ENCODE measurements around the gene PRDM13. TPM values are rescaled to one million over a fixed set of nuclear protein-coding genes. Genes with fewer than 3 reads are reported as not detected.
"Not testable (repeated sequence)": the region's sequence is repeated elsewhere in the genome, so short reads cannot be mapped to it uniquely, and the experiment has no call there.

Gene PRDM13
- total RNA-seq, 1 donor from 2014 or later = not detected

DNA sequence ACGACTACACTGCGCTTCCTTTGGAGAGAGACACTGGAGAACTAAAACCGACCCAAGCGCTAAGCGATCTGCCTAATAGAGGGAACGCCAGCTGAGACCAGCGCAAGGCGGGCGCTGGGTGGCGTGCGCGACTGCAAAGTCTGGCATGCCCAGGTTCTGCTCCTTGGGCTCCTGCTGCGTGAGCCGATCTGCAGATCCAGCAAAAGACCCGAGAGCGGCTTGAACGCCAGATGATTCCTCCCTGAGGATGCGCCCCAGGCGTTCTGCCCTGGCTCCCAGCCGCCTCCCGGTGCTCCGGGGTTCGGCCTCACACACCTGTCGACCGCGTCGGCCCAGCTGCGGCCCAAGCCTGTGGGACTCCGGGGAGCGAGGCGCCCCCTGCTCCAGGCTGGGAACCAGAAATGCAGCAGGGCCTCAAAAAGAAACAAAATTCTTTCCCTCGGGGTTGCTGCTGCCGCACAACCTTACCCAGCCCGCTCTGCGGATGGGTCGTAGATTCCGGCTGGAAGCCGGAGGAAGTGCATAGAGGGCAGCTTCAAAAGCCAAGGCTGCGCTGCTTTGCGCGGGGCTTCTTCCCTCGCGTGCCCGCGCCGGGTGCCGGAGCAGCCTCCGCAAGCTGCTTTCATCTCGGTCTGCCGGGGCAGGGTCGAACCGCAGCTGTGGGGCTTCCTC is 17.9 kb upstream of the PRDM13 start:
- H3K27ac ChIP-seq (ENCODE audit: low read depth, low read length) = no peak overlapping the region
- peak overlapping the region; percentile 56 to 78 (median 74) for H3K4me3 ChIP-seq (ENCODE audit: low read length in 3 of 3)
- H3K4me1 ChIP-seq (ENCODE audit: control insufficient read depth in 3 of 3, insufficient read depth in 3 of 3, low read length in 3 of 3) = peaks cover 14 to 23% (median 22%) of the 10 kb centered on the region in 3 donors
- no peaks in the 10 kb centered on the region for H3K36me3 ChIP-seq (ENCODE audit: control insufficient read depth in 3 of 3, insufficient read depth in 3 of 3, low read length in 3 of 3)
- H3K27me3 ChIP-seq (ENCODE audit: control insufficient read depth in 3 of 3, insufficient read depth in 3 of 3, low read length in 3 of 3) = peaks cover 57 to 62% (median 60%) of the 10 kb centered on the region in 3 donors
- no peaks in the 10 kb centered on the region for H3K9me3 ChIP-seq (ENCODE audit: control insufficient read depth in 3 of 3, low read length in 3 of 3)
- H3K9ac ChIP-seq (ENCODE audit: low read depth in 1 of 3, low read length in 3 of 3) = peak overlapping the region in 2 of 3 donors; percentile 50 to 53

DNA sequence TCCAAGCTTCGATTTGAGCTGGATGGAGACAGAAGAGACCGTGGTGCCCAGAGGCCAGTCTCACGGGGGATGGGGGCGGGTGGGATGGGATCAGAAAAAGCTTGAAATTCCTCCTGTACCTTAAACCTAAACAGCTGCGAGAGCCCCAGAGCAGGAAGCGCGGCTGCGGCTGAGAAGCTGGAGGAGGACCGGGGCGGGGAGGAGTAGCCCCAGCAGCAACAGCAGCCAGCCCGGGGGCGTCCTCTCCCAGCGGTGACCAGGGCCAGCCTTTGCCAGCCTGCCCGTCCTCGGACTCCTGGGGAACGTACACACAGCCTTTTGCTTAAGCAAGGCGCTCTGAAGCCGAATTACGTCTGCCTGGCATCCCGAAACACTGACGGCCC is 17.4 kb upstream of the PRDM13 start:
- peak overlapping the region in 2 of 3 donors; percentile 50 to 53 for H3K9ac ChIP-seq (ENCODE audit: low read depth in 1 of 3, low read length in 3 of 3)
- H3K36me3 ChIP-seq (ENCODE audit: control insufficient read depth in 3 of 3, insufficient read depth in 3 of 3, low read length in 3 of 3) = no peaks in the 10 kb centered on the region
- peaks cover 14 to 23% (median 22%) of the 10 kb centered on the region in 3 donors for H3K4me1 ChIP-seq (ENCODE audit: control insufficient read depth in 3 of 3, insufficient read depth in 3 of 3, low read length in 3 of 3)
- H3K9me3 ChIP-seq (ENCODE audit: control insufficient read depth in 3 of 3, low read length in 3 of 3) = no peaks in the 10 kb centered on the region
- H3K27me3 ChIP-seq (ENCODE audit: control insufficient read depth in 3 of 3, insufficient read depth in 3 of 3, low read length in 3 of 3) = peaks cover 59 to 68% (median 65%) of the 10 kb centered on the region in 3 donors
- H3K4me3 ChIP-seq (ENCODE audit: low read length in 3 of 3) = peak overlapping the region; percentile 56 to 78 (median 74)
- no peak overlapping the region for H3K27ac ChIP-seq (ENCODE audit: low read depth, low read length)

DNA sequence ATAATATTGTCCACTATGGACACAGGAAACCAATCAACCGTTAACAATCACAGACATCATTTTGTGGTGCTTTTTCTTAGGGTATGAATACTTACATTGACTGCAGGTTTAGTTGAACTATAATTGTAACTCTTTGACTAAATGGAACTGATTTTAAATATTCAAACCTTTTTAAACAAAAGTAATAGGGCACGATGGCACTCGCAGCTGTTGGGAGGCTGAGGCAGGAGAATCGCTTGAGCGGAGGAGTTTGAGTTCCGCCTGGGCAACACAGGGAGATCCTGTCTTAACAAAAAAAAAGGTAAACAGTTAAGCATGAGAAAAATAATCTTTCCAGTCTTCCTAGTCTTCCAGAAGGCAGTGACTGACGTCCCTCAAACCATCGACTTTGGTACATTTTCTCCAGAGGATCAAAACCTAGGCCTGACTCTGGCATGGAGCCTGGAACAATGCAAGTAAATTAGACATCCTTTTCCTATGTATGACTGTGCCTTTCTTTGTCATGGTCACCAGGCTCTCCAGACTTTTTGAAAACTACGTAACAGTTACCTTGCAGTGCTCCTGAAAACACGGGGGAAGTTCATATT is 16.6 kb upstream of the PRDM13 start:
- H3K9me3 ChIP-seq (ENCODE audit: control insufficient read depth in 3 of 3, low read length in 3 of 3) = peaks cover 0 to 3% (median 0%) of the 10 kb centered on the region in 3 donors
- no peak overlapping the region for H3K27ac ChIP-seq (ENCODE audit: low read depth, low read length)
- peaks cover 14 to 23% (median 22%) of the 10 kb centered on the region in 3 donors for H3K4me1 ChIP-seq (ENCODE audit: control insufficient read depth in 3 of 3, insufficient read depth in 3 of 3, low read length in 3 of 3)
- peaks cover 62 to 74% (median 70%) of the 10 kb centered on the region in 3 donors for H3K27me3 ChIP-seq (ENCODE audit: control insufficient read depth in 3 of 3, insufficient read depth in 3 of 3, low read length in 3 of 3)
- H3K4me3 ChIP-seq (ENCODE audit: low read length in 3 of 3) = no peak overlapping the region
- H3K36me3 ChIP-seq (ENCODE audit: control insufficient read depth in 3 of 3, insufficient read depth in 3 of 3, low read length in 3 of 3) = no peaks in the 10 kb centered on the region
- H3K9ac ChIP-seq (ENCODE audit: low read depth in 1 of 3, low read length in 3 of 3) = no peak overlapping the region

DNA sequence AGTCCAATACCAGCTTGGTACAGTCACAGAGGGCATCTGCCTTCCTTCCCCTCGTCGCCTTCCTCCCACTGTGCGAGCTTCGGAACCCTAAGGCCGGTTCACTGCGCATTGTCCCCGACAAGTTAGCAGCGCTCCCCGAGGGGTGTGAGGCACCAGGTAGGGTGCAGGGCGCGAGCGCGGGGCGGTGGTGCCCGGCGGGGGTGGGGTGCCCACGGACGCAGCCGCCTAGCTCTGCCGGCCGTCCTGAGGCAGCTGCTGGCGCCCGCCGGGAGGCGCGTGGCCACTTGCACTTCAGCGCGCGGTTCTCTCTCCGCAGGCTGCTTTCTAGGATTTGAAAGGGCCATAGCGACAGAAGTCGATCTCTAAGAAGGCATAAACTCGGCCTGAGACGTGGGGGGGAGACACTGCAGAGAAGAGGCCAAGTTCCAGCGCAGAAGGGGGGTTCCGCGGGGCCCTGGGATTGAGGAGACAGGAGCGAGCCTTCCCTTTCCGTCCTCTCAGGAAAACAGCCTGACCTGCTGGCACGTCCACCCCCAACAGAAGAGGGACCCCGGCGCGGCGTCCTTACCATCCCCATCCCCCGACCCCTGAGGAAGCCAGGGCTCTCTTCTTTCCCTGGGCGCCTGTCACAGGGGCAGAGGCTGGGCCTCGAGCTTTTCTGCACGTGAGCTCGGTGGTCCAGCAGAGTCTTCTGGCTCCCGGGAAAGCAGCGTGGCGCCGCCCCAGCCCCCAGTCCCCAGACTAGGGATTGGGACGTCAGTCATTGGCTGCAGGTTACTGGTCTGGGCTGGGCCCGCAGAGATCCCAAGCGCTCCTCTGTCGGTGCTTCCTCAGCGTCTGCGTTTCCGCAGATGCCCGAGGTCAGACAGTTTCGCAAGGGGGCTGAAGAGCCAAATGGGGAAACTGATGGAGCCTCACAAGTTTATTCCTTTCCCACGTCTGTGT is 15.6 kb upstream of the PRDM13 start:
- H3K9me3 ChIP-seq (ENCODE audit: control insufficient read depth in 3 of 3, low read length in 3 of 3) = peaks cover 0 to 9% (median 0%) of the 10 kb centered on the region in 3 donors
- H3K4me3 ChIP-seq (ENCODE audit: low read length in 3 of 3) = peak overlapping the region in 2 of 3 donors; percentile 22 to 41

DNA sequence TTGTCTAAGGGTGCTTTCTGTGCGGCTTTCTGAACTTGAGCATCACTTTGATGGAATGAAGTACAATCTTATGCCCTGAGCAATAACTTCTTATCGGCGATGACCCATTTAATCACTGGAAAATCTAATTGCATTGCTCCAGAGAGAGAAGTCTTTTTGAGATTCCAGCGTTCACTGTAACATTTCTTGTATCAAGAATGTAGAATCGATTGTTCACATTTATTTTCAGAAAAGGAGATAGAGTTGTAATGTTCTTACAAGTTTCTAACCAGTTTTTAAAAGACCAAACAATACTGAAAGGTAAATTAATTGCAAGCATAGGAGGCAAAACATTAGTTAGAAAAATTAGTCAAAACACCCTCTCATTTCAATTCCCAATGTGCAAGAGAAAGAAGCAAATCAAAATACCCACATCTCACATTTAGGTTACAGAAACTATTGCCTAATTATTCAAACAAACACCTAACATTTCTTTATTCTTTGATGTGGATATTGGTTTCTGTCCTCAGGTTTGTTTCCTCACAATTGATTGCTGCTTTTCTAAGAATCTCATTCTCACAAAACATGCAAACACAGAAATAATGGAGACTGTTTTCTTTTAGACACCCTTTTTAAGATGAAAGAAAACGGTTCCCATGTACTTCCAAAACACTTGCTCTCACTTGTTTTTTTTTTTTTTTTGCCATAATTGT is 14.8 kb upstream of the PRDM13 start:
- Histone ChIP-seq H3K27me3 (ENCODE audit: control insufficient read depth in 3 of 3, insufficient read depth in 3 of 3, low read length in 3 of 3) (peaks cover 73 to 87% (median 85%) of the 10 kb centered on the region in 3 donors), H3K9ac (ENCODE audit: low read depth in 1 of 3, low read length in 3 of 3) (no peak overlapping the region), H3K27ac (ENCODE audit: low read depth, low read length) (no peak overlapping the region), H3K4me3 (ENCODE audit: low read length in 3 of 3) (peak overlapping the region in 1 of 3 donors; percentile 13), H3K36me3 (ENCODE audit: control insufficient read depth in 3 of 3, insufficient read depth in 3 of 3, low read length in 3 of 3) (no peaks in the 10 kb centered on the region), H3K9me3 (ENCODE audit: control insufficient read depth in 3 of 3, low read length in 3 of 3) (peaks cover 0 to 10% (median 0%) of the 10 kb centered on the region in 3 donors), H3K4me1 (ENCODE audit: control insufficient read depth in 3 of 3, insufficient read depth in 3 of 3, low read length in 3 of 3) (peaks cover 14 to 23% (median 22%) of the 10 kb centered on the region in 3 donors)

More for the DNA sequence above, 15.6 kb upstream of the PRDM13 start:
- peaks cover 14 to 23% (median 22%) of the 10 kb centered on the region in 3 donors for H3K4me1 ChIP-seq (ENCODE audit: control insufficient read depth in 3 of 3, insufficient read depth in 3 of 3, low read length in 3 of 3)
- H3K27me3 ChIP-seq (ENCODE audit: control insufficient read depth in 3 of 3, insufficient read depth in 3 of 3, low read length in 3 of 3) = peaks cover 69 to 82% (median 79%) of the 10 kb centered on the region in 3 donors
- peak overlapping the region in 1 of 3 donors; percentile 16 for H3K9ac ChIP-seq (ENCODE audit: low read depth in 1 of 3, low read length in 3 of 3)
- no peak overlapping the region for H3K27ac ChIP-seq (ENCODE audit: low read depth, low read length)
- H3K36me3 ChIP-seq (ENCODE audit: control insufficient read depth in 3 of 3, insufficient read depth in 3 of 3, low read length in 3 of 3) = no peaks in the 10 kb centered on the region

DNA sequence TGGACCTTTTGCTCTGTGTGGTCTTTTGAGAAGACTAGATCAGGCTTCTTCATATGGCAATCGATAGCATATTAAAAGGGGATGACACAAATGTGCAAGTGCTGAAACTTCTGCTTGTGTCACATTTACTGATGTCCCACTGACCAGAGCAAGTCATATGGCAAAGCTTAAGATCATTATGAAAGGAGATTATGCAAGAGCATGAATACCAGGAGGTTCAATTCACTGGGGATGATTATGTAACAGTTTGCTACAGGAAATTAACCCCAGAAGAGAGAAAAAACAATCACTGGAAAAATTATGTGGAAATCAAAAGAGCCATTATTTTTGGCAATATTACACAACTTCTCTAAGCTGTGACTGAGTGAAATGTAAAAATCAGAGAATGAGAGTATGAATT is 13.7 kb upstream of the PRDM13 start:
- H3K9ac ChIP-seq (ENCODE audit: low read depth in 1 of 3, low read length in 3 of 3) = no peak overlapping the region
- H3K9me3 ChIP-seq (ENCODE audit: control insufficient read depth in 3 of 3, low read length in 3 of 3) = peaks cover 0 to 10% (median 0%) of the 10 kb centered on the region in 3 donors
- peaks cover 14 to 23% (median 22%) of the 10 kb centered on the region in 3 donors for H3K4me1 ChIP-seq (ENCODE audit: control insufficient read depth in 3 of 3, insufficient read depth in 3 of 3, low read length in 3 of 3)
- H3K36me3 ChIP-seq (ENCODE audit: control insufficient read depth in 3 of 3, insufficient read depth in 3 of 3, low read length in 3 of 3) = no peaks in the 10 kb centered on the region
- H3K27me3 ChIP-seq (ENCODE audit: control insufficient read depth in 3 of 3, insufficient read depth in 3 of 3, low read length in 3 of 3) = peaks cover 76 to 91% (median 86%) of the 10 kb centered on the region in 3 donors
- H3K4me3 ChIP-seq (ENCODE audit: low read length in 3 of 3) = no peak overlapping the region
- H3K27ac ChIP-seq (ENCODE audit: low read depth, low read length) = no peak overlapping the region

DNA sequence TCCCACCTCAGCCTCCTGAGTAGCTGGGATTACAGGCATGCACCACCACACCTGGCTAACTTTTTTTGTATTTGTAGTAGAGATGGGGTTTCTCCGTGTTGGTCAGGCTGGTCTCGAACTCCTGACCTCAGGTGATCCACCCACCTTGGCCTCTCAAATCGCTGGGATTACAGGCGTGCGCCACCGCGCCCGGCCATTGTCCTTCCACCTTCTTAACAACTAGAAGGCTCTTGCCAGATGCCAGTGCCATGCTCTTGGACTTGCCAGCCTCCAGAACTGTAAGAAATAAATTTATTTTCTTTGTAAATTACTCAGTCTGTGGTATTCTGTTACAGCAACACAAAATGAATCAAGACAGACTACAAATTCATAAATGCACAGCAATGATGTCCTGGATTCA is 11.9 kb upstream of the PRDM13 start:
- H3K9me3 ChIP-seq (ENCODE audit: control insufficient read depth in 3 of 3, low read length in 3 of 3); H3K27ac ChIP-seq (ENCODE audit: low read depth, low read length); H3K36me3 ChIP-seq (ENCODE audit: control insufficient read depth in 3 of 3, insufficient read depth in 3 of 3, low read length in 3 of 3); H3K4me3 ChIP-seq (ENCODE audit: low read length in 3 of 3); H3K9ac ChIP-seq (ENCODE audit: low read depth in 1 of 3, low read length in 3 of 3): not testable (repeated sequence)
- H3K27me3 ChIP-seq (ENCODE audit: control insufficient read depth in 3 of 3, insufficient read depth in 3 of 3, low read length in 3 of 3) = peaks cover 75 to 86% (median 81%) of the 10 kb centered on the region in 3 donors
- H3K4me1 ChIP-seq (ENCODE audit: control insufficient read depth in 3 of 3, insufficient read depth in 3 of 3, low read length in 3 of 3) = peaks cover 4 to 10% (median 10%) of the 10 kb centered on the region in 3 donors

DNA sequence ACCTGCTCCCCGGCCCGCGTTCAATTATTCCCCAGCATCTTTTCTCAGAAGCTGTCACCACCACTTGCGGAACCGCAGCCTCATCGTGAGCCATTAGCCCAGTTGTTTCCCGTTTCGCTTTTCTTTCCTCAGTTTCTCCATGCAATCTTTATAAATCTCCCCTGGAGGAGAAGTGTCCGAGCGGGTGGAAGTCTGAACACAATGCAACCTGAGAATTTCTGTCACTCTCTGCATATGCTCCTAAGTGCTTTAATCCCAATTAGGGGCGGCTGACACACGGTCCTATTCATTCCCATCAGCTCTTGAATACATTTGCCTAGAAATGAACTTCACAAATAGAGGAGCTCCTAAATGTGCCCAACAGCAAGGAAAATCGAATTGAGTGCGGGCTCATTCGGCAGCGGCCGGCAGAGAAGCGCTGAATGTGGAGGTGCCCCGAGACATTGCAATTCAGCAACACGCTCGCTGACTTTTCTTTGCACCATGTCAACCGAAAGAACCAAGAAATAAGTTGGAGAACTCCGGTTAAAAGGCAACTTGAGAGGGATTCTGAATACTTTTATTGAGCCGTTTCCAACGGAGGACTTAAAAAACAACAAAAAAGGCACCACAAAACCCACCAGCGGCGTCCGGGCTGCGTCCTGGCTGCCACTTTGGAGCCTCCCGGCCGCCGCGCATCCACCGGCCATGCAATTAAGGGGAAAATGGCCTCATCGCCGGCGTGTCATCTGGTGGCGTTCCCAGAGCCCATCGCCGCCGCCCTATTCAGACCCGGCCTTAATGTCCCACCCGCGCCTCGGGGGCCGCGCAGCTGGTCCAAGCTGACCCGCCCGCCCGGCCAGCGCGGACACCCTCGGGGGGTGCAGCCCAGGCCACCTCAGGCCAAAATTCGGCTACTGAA is 3.9 kb upstream of the PRDM13 start:
- H3K36me3 ChIP-seq (ENCODE audit: control insufficient read depth in 3 of 3, insufficient read depth in 3 of 3, low read length in 3 of 3) = no peaks in the 10 kb centered on the region
- H3K4me1 ChIP-seq (ENCODE audit: control insufficient read depth in 3 of 3, insufficient read depth in 3 of 3, low read length in 3 of 3) = peaks cover 19 to 22% (median 21%) of the 10 kb centered on the region in 3 donors
- peaks cover 81 to 88% (median 85%) of the 10 kb centered on the region in 3 donors for H3K27me3 ChIP-seq (ENCODE audit: control insufficient read depth in 3 of 3, insufficient read depth in 3 of 3, low read length in 3 of 3)
- no peak overlapping the region for H3K9ac ChIP-seq (ENCODE audit: low read depth in 1 of 3, low read length in 3 of 3)
- H3K4me3 ChIP-seq (ENCODE audit: low read length in 3 of 3) = peak overlapping the region; percentile 29 to 54 (median 45)
- H3K9me3 ChIP-seq (ENCODE audit: control insufficient read depth in 3 of 3, low read length in 3 of 3) = no peaks in the 10 kb centered on the region
- H3K27ac ChIP-seq (ENCODE audit: low read depth, low read length) = no peak overlapping the region
